Superior temporal gyrus (tissue), 1 donor: ENCODE measurements around the gene DDX20.

Experiments used
- DNase-seq: peaks from one replicate; pipeline ENCODE4 v3.0.0-alpha.2; 2016; ENCODE audit errors: extremely low spot score

Gene DDX20

GRCh38 chr1:111747947-111748346 lies 7.8 kb upstream of the DDX20 start:
- DNase-seq, result peak; percentile 46

DNA sequence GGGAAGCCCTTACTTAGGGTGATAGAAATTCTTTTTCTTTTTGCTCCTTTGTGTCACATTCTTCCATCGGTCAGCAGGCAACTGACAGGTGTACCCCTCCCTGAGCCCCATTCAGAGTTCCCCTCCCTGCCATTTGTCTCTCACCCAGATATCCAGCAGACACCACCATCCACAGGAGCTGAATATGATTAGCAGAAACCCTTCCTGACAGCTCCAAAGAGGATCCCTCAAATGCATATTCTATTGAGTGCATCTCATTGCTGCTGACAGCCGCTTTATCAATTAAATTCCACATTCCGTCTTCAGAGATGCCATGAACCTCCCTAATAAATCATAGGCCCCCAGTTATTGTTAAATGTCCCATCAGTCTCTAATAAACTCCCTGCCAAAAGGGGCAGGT lies 6.1 kb upstream of the DDX20 start:
- DNase-seq, result no peak

- no peak for DNase-seq
These were observed 4.8 kb upstream of the DDX20 start for GRCh38 chr1:111750856-111751255.

DNA sequence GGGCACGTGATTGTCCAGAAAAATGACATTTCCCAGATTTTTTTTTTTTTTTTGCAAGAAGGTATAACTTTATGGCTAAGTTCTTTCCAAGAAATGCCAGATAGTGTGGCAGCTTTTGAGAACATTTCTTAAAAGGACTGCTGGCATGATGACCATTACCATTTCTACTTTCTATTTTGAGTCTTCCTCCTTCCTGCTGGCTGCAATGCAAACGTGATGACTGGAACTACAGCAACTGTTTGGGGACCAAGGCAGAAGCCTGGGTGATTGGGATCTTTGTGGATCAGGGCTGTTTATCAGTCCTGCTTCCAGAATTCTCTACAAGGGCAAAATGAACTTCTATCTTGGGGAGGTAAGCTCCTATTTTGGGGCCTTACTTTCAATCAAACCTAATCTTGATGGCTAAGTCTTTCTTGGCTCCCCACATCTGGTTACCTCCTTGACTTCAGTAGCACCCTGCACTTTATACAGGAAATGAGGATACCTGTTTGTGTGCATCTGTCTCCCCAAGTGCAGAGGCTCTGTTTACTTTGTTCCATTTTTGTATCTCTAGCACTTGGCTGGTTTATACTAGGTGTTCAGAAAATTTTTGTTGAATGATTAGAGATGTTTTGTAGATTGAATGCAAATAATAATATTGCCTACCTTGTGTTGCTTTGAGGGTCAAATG lies 3.7 kb upstream of the DDX20 start:
- no peak for DNase-seq

DNA sequence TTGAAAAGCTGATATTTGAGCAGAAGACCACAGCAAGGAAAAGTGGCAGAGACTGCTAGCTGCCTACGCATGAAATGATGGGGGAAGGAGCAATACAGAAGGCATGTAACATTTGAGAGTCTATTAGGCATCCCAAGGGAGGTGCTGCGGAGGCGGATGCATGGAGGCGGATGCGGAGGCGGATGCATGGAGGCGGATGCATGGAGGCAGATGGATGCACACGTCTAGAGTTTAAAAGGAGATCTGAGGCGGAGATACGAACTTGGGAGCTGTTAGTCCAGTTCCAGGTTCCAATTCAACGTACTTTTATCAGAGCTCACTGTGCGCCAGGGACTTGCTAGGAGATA lies 744 bp upstream of the DDX20 start:
- no peak for DNase-seq

DNA sequence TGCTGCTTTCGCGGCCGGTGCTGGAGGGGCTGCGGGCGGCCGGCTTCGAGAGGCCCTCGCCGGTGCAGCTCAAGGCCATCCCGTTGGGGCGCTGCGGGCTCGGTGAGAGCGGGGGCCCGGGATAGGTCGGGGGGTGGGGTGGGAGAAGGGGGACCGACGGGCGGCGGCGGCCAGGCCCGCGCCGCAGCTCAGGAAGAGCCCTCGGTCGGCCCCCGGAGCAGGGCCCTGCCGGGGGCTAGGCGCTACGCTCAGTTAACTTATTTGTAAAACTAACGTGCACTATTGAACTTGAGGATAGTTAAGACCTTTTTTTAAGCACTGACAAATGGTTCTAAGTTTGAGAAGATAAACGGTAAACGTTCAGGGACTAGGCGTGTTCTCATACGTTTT lies 418 bp downstream of the DDX20 start:
- DNase-seq, result peak; percentile 21

DNA sequence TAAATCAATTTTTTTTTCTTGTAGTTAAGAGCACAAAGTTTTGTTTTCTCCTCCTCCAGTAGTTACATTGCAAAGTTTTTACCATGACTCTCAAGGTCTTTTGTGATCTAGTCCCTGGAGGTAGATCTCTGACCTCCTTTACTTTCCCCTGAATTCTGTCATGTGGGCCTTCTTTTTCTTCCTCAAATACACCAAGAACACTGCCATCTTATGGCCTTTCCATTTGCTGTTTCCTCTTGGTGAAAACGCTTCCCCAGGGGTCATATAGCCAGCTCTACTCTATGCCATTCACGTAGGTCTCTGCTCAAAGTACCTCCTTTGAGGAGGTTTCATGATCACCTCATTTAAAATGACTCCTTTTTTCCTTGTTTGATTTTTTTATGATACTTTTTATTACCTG lies 2.7 kb downstream of the DDX20 start:
- DNase-seq, result no peak

DNA sequence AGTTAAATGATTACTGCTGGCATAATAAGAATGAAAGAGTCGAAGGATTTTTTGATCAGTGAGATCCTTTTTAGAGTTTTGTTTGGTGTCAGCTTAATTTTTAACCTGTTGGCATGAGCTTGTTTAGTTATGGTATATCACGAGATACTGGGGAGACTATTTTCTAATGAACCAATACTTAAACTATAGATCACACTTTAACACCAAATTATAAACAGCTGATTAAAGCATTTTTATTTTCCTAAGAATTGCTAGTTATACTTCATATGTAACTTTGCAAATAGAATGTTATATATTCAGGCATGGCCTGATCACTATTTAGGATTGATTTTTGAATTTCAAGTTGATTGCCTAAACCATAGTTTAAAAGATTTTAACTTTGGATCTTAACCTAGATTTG lies 6.0 kb downstream of the DDX20 start:
- no peak for DNase-seq

- no peak for DNase-seq
These were observed 6.6 kb downstream of the DDX20 start for GRCh38 chr1:111762332-111762731.

- DNase-seq, result no peak
These were observed 12.3 kb downstream of the DDX20 start for GRCh38 chr1:111768023-111768422.

GRCh38 chr1:111768625-111769024 lies 12.9 kb downstream of the DDX20 start:
- no peak for DNase-seq

- peak; percentile 89 for DNase-seq
These were observed 13.9 kb downstream of the DDX20 start for GRCh38 chr1:111769517-111770146.

- no peak for DNase-seq
These were observed 15.2 kb downstream of the DDX20 start for GRCh38 chr1:111770916-111771315.

DNA sequence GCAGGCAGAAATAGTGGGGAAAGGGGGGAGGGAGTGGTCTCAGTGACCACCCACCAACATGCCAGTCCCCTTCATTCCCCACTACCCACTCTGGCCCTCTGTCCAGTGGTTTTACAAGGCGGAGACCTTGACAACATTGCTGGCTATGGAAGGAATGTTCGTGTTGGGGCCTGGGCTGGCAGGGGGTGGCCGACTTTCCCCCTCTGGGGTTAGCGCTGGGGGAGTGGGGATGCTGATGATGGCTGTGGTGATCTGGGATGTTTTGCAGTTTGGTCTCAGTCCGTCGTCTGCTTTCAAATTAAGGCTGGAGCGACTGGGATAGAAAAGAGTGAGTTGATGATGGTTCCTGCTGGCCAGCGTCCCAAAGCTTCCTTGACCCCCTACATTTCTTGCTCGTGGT lies 20.3 kb downstream of the DDX20 start:
- DNase-seq, result no peak

- DNase-seq, result no peak
These were observed 20.7 kb downstream of the DDX20 start for GRCh38 chr1:111776391-111776790.

- DNase-seq, result no peak
These were observed 21.2 kb downstream of the DDX20 start for GRCh38 chr1:111776861-111777260.

- DNase-seq, result no peak
These were observed 21.6 kb downstream of the DDX20 start for GRCh38 chr1:111777301-111777700.

DNA sequence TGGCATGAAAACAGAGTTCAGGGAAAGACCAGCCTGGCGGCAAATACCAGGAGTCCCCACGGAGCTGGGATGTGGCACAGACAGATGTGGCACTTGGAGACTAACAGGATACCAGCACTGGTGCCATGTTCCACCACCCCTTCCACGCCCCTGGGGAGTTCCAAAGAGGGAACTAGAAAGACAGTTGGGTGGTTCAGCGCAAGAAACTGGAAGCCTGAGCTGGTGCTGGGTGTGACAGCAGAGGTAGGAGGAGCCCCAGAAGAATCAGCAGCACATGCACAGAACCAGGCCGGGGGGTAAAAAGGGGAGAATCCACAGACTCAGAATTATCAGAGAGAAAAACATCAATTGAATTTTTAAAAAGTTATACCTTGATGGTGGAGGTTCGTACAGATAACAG lies 22.4 kb downstream of the DDX20 start:
- DNase-seq, result no peak

DNA sequence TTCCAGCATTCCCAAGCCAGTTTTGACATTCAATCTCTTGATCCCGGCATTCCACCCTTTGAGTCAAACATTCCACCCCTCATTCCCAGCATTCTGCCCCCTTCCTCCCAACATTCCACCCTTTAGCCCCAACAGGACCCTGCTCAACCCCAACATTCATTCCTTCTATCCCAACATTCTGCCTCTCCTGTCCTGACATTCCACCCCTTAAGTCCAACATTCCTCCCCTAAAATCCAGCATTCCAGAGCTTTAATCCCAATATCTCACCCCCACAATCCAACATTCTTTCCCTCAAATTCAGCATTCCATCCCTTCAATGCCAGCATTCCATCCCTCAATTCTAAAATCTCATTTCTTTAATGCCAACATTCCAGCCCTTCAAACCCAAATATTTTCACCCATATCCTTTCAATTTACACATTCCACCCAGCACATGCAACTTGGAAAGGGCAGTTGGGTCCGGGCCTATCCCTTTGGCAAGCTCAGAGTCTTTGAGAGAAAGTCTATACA lies 22.9 kb downstream of the DDX20 start:
- DNase-seq, result no peak

DNA sequence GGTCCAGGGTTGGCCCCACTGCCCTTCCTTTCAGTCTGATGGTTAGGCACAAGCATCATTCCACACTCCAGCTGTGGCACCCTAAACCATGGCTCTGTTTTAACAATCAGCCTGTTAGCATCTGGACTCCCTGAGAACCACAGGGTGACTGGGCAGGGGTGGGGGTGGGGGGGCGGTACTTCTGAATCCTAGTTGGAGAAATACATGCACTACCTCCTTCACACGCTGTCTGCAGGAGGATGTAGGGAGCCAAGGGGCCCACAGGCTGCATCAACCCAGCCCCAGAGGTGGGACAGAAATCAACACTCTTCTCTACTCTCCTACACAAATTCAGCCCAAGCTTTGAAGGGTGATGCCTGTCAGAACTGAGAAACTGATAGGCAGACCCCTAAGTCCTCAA lies 23.8 kb downstream of the DDX20 start:
- DNase-seq, result no peak

DNA sequence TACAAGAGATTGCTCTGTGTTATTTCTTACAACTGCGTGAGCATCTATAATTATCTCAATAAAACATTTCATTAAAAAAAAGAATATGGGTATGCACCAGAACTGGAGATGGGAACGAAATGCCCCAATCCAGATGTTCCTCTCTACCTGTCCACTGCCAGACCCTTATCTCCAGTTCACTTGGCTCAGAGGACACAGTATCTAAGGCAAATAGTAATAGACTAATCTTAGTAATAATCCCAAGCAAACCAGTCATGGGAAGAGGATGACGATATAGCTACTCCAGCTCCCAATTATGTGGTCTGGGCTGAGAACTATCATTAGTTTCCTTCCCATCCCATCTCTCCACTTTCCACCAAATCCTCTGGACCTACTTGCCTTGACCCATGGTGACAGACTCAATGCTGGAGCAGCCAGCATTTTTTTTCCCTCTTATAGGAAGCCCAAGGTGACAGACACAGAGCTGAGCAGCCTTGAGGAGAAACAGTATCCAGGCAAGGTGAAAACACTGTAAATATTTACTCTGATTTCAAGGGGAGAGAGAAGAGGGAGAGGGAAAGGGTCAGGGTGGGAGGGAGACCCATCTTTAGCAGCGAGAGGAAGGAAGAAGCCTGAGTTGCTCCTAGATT lies 28.7 kb downstream of the DDX20 start:
- no peak for DNase-seq

DNA sequence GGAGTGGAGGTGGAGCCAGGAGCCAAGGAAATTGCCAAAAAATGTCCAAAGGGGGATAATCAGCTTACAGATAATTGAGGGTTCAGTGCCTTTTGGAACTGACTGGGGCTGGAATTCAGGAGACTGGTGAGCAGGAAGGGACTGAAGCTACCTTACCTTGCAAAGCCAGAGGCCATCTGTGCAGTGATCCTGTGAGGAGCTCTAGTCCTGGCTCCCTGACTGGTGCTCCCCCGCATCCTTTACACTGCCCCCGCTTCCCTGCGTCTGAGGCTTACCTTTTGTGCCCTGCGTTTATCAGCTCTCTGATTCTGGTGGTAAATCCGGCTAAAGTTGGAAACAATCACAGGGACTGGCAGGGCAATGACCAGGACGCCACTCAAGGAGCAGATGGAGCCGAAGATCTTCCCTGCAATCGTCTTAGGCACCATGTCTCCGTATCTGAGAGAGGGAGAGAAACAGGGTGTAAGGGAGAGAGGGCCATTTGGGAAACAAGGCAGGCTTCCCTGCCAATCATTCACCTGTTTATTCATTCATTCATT lies 31.0 kb downstream of the DDX20 start:
- no peak for DNase-seq

DNA sequence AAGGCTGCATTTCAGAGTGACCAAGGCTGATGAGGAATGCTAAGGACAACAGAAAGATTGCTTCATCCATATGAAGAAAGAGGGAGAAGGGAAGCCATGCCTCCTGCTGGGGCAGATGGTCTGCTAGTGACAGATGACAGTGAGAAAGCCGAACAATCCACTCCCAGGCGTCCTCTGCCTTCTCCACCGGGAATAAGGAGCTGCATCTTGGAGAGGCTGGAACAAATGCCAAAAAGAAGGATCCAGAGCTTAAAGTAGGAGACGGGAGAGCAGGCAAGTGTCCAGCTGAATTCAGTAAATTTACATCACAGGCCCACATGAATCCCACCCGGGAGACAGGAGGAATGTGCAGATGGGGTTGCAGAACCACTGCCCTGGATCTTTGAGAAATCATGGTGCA lies 33.4 kb downstream of the DDX20 start:
- peak; percentile 29 for DNase-seq
